Effector memory CD8-positive, alpha-beta T cell (primary cell): ENCODE data around the gene FAM76A.
"Not testable (repeated sequence)": the region's sequence is repeated elsewhere in the genome, so short reads cannot be mapped to it uniquely, and the experiment has no call there.

Source experiments
- ATAC-seq: fragments of 150-1000 bp; cut with Tn5 transposase; replicated peaks from 2 replicates; pipeline ENCODE4 v1.10.0; 2021; ENCODE audit warnings: mild to moderate bottlenecking, moderate library complexity
- DNase-seq, 3 experiments: peaks; one replicate each; pipeline ENCODE4 v3.0.0; 2021
- H3K27ac Mint-ChIP-seq, 2 donors: one replicate each; pipeline ENCODE4 v1.8.0; 2022; ENCODE audit warnings: mild to moderate bottlenecking in 2 of 2, mixed read lengths in 2 of 2, moderate library complexity in 2 of 2
- H3K27me3 Mint-ChIP-seq, 2 donors: one replicate each; pipeline ENCODE4 v1.8.0; 2022; ENCODE audit warnings: mixed read lengths in 2 of 2
- H3K36me3 Mint-ChIP-seq: one replicate; pipeline ENCODE4 v1.8.0; 2022; ENCODE audit warnings: mild to moderate bottlenecking, moderate library complexity, mixed read lengths; ENCODE audit not compliant: insufficient read depth
- H3K4me1 Mint-ChIP-seq, 2 donors: one replicate each; pipeline ENCODE4 v1.8.0; 2022; ENCODE audit warnings: low read depth in 2 of 2, mixed read lengths in 2 of 2
- H3K4me3 Mint-ChIP-seq, 2 donors: one replicate each; pipeline ENCODE4 v1.8.0; 2022; ENCODE audit warnings: mild to moderate bottlenecking in 2 of 2, mixed read lengths in 2 of 2, moderate library complexity in 2 of 2
- H3K9me3 Mint-ChIP-seq, 2 donors: one replicate each; pipeline ENCODE4 v1.8.0; 2022; ENCODE audit warnings: mixed read lengths in 2 of 2

Gene FAM76A

GRCh38 chr1:27774654-27775053 is 48.9 kb downstream of the FAM76A start:
- Mint-ChIP-seq H3K4me1 (peaks cover 13 to 30% of the 10 kb centered on the region in 2 donors), H3K27me3 (no peaks in the 10 kb centered on the region), H3K4me3 (no peak overlapping the region), H3K9me3 (no peaks in the 10 kb centered on the region), H3K27ac (no peak overlapping the region), H3K36me3 (peaks cover 12% of the 10 kb centered on the region)
- DNase-seq = no peak
- ATAC-seq = no peak

DNA sequence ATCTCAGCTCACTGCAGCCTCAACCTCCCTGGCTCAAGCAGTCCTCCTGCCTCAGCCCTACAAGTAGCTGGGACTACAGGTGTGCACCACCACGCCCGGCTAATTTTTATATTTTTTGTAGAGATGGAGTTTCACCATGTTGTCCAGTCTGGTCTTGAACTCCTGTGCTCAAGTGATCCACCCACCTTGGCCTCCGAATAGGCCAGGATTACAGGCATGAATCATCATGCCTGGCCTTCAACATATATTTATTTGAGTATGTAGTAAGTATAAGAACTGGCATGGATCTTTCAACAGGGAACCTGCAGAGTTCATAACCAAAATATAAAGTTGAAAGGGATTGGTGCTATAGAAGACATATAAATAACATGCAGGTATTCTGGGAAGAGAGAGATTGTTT is 49.6 kb downstream of the FAM76A start:
- DNase-seq, ATAC-seq, H3K27me3 Mint-ChIP-seq, H3K4me3 Mint-ChIP-seq, H3K9me3 Mint-ChIP-seq: not testable (repeated sequence)
- peak overlapping the region in 1 of 2 donors; percentile 61 for H3K27ac Mint-ChIP-seq
- H3K36me3 Mint-ChIP-seq = peaks cover 15% of the 10 kb centered on the region
- peaks cover 13 to 32% of the 10 kb centered on the region in 2 donors for H3K4me1 Mint-ChIP-seq

DNA sequence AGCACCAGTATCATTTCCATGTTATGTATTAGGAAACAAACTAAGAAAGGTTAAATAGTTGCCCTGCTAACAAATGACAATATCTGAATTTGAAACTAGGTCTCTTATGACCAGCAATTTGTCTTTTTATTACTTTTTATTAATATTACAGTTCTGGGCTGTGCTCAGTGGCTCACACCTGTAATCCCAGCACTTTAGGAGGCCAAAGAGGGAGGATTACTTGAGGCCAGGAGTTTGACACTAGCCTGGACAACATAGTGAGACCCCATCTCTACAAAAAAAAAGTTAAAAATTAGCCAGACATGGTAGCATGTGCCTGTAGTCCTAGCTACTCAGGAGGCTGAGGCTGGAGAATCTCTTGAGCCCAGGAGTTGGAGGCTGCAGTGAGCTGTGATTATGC is 50.5 kb downstream of the FAM76A start:
- ATAC-seq, DNase-seq, H3K27me3 Mint-ChIP-seq, H3K4me3 Mint-ChIP-seq, H3K9me3 Mint-ChIP-seq: not testable (repeated sequence)
- H3K36me3 Mint-ChIP-seq = peaks cover 15% of the 10 kb centered on the region
- peaks cover 13 to 33% of the 10 kb centered on the region in 2 donors for H3K4me1 Mint-ChIP-seq
- peak overlapping the region in 1 of 2 donors; percentile 61 for H3K27ac Mint-ChIP-seq

DNA sequence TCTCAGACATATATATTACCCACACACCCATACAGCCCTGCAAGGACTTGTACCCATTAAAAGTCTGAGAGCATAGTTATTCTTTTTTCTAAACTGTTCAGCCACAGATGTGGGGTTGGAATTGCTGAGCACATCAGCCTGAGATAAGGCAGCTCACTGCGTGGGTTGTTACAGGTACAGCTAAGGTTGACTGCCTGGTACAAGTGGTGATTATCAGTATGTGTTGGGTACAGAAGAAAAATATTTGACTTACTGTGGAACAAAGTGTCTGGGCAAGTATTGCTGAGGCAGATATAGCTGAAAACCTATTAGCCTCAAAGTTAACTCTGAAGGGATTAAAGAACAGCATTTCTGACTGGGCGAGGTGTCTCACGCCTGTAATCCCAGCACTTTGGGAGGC is 52.3 kb downstream of the FAM76A start:
- no peaks in the 10 kb centered on the region for H3K9me3 Mint-ChIP-seq
- H3K4me3 Mint-ChIP-seq = no peak overlapping the region
- peaks cover 15% of the 10 kb centered on the region for H3K36me3 Mint-ChIP-seq
- ATAC-seq (no peak), DNase-seq (no peak)
- H3K27me3 Mint-ChIP-seq = no peaks in the 10 kb centered on the region
- peaks cover 11 to 32% of the 10 kb centered on the region in 2 donors for H3K4me1 Mint-ChIP-seq
- H3K27ac Mint-ChIP-seq = no peak overlapping the region

- no peak overlapping the region for H3K4me3 Mint-ChIP-seq
- peaks cover 7% of the 10 kb centered on the region for H3K36me3 Mint-ChIP-seq
- H3K4me1 Mint-ChIP-seq = peaks cover 6 to 26% of the 10 kb centered on the region in 2 donors
- ATAC-seq = no peak
- DNase-seq = no peak
- H3K27me3 Mint-ChIP-seq = no peaks in the 10 kb centered on the region
- no peaks in the 10 kb centered on the region for H3K9me3 Mint-ChIP-seq
- peak overlapping the region; percentile 18 to 57 for H3K27ac Mint-ChIP-seq
These were observed 53.4 kb downstream of the FAM76A start for GRCh38 chr1:27779122-27779521.

DNA sequence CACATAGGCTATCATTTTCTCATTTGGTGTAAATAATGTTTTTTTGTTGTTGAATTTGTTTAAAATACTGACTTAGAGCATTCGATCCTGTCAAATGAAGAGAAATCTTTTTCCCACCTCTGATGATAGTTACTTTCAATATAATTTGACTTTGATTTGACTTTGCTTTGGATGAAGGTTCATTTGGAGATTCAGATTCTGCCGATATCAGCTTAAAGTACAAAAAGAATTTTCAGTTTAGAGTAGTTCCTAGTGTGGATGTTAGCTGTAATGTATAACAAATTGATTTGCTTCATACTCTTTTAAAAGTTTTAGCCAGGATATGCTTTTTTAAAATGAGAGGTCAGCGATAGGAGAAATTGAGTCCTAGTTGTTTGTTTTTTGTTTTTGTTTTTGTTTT is 57.2 kb downstream of the FAM76A start:
- DNase-seq = no peak
- Mint-ChIP-seq H3K4me1 (peaks cover 6 to 28% of the 10 kb centered on the region in 2 donors), H3K27ac (no peak overlapping the region), H3K27me3 (no peaks in the 10 kb centered on the region), H3K9me3 (no peaks in the 10 kb centered on the region), H3K4me3 (no peak overlapping the region), H3K36me3 (peaks cover 7% of the 10 kb centered on the region)
- ATAC-seq = no peak

DNA sequence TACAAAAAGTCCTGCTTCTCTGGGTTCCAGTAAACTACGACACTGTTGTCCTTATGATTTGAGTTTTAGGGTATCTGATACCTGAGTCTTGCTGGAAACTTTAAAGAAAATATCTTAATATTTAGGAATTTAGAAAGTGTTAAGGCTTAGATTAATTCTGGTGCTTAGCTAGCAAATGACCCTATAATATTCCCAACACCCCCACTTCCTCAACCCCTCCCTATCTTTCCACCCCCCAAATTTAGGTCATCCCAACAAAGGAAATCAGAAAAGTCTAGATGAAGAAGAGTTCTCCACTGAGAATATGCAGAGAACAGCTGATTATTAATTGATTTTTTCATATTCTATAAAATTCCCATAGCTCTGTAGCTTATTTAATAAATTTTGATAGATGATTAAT is 58.9 kb downstream of the FAM76A start:
- Mint-ChIP-seq H3K4me1 (peaks cover 7 to 25% of the 10 kb centered on the region in 2 donors), H3K27ac (peak overlapping the region; percentile 27 to 58), H3K27me3 (no peaks in the 10 kb centered on the region), H3K36me3 (peaks cover 11% of the 10 kb centered on the region), H3K4me3 (no peak overlapping the region), H3K9me3 (no peaks in the 10 kb centered on the region)
- ATAC-seq (no peak), DNase-seq (no peak)

- Mint-ChIP-seq H3K4me3 (no peak overlapping the region), H3K9me3 (no peaks in the 10 kb centered on the region), H3K27me3 (no peaks in the 10 kb centered on the region), H3K27ac (peak overlapping the region; percentile 27 to 58), H3K36me3 (peaks cover 15% of the 10 kb centered on the region), H3K4me1 (peaks cover 7 to 24% of the 10 kb centered on the region in 2 donors)
- ATAC-seq (no peak), DNase-seq (no peak)
These were observed 60.2 kb downstream of the FAM76A start for GRCh38 chr1:27785781-27786455.

DNA sequence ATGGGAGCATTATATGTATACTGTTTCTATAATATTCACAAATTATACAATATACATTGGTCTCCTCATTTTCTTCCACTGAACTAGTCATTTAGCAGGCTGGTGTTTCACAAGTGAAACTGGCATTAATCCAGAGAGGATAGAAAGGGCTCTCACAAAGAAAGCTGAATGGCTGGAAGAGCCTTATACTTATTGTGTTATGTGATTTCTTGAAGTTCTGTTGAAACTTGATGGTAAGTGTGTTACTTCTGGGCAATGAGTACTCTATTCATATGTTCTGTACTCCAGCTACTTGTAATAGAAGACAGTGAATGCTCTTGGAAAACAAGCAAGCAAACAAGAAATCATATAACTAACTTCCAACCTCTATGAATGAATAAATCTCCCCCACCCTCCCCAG is 62.1 kb downstream of the FAM76A start:
- Mint-ChIP-seq H3K9me3 (no peaks in the 10 kb centered on the region), H3K4me3 (no peak overlapping the region), H3K4me1 (peaks cover 7 to 17% of the 10 kb centered on the region in 2 donors), H3K27ac (no peak overlapping the region), H3K36me3 (peaks cover 19% of the 10 kb centered on the region), H3K27me3 (no peaks in the 10 kb centered on the region)
- no peak for ATAC-seq
- no peak for DNase-seq

DNA sequence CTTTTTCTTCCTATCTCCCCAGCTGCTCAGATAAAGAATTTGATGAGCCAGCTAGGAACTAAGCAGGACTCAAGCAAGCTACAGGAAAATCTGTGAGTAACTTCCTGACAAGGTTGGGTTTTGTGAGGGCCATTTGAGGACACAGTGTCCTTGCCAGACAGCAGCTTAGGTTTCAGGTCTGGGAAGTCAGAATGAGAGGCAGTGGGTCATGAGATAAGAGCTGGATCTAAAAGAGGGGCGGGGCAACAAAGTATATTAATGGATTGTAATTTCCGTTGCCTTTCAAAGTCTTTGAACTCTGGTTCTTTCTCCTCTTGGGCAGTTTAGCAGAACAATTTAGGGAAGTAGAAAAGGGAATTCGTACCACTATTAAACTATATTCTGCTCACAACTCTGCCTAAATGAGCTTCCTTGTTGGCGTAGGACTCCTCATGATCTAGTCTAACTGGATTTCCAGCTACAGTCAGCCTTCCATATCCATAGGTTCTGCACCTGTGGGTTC is 63.8 kb downstream of the FAM76A start:
- Mint-ChIP-seq H3K4me3 (no peak overlapping the region), H3K27ac (no peak overlapping the region), H3K27me3 (no peaks in the 10 kb centered on the region), H3K9me3 (no peaks in the 10 kb centered on the region), H3K4me1 (peaks cover 7 to 17% of the 10 kb centered on the region in 2 donors), H3K36me3 (peaks cover 28% of the 10 kb centered on the region)
- DNase-seq = no peak
- ATAC-seq = no peak

GRCh38 chr1:27790270-27790669 is 64.5 kb downstream of the FAM76A start:
- ATAC-seq, H3K27me3 Mint-ChIP-seq, H3K4me3 Mint-ChIP-seq, H3K9me3 Mint-ChIP-seq, H3K27ac Mint-ChIP-seq, DNase-seq: not testable (repeated sequence)
- Mint-ChIP-seq H3K36me3 (peaks cover 35% of the 10 kb centered on the region), H3K4me1 (peaks cover 6 to 12% of the 10 kb centered on the region in 2 donors)

DNA sequence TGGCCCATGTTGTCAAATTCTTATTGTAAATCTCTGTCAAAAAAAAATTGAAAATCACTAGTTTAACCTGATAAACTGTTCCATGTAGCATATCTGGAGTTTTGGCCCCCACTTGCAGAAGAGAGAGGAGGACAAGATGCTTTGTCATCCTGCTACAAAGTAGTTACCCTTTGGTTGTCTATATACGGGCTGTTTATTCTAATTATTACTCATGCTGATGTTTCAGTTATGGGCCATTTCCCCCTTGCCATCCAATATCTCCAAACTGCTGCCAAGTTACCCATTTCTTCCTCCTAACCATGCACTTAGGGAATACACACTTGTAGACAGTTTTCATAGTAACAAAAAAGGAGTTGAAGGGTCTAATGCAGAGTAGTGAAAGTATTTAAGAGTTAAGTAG is 69.8 kb downstream of the FAM76A start:
- Mint-ChIP-seq H3K36me3 (peaks cover 51% of the 10 kb centered on the region), H3K4me1 (peaks cover 3 to 4% of the 10 kb centered on the region in 2 donors), H3K9me3 (no peaks in the 10 kb centered on the region), H3K27ac (no peak overlapping the region), H3K27me3 (no peaks in the 10 kb centered on the region), H3K4me3 (no peak overlapping the region)
- DNase-seq = no peak
- ATAC-seq = no peak

GRCh38 chr1:27804791-27805190 is 79.0 kb downstream of the FAM76A start:
- no peak for DNase-seq
- ATAC-seq = no peak
- H3K4me3 Mint-ChIP-seq = no peak overlapping the region
- H3K9me3 Mint-ChIP-seq = no peaks in the 10 kb centered on the region
- peaks cover 54% of the 10 kb centered on the region for H3K36me3 Mint-ChIP-seq
- peaks cover 2 to 3% of the 10 kb centered on the region in 2 donors for H3K4me1 Mint-ChIP-seq
- no peaks in the 10 kb centered on the region for H3K27me3 Mint-ChIP-seq
- peak overlapping the region in 1 of 2 donors; percentile 26 for H3K27ac Mint-ChIP-seq

- Mint-ChIP-seq H3K27me3 (no peaks in the 10 kb centered on the region), H3K9me3 (no peaks in the 10 kb centered on the region), H3K4me1 (peaks cover 0 to 2% of the 10 kb centered on the region in 2 donors), H3K27ac (no peak overlapping the region), H3K36me3 (peaks cover 49% of the 10 kb centered on the region), H3K4me3 (no peak overlapping the region)
- DNase-seq = no peak
- ATAC-seq = no peak
These were observed 81.0 kb downstream of the FAM76A start for GRCh38 chr1:27806758-27807157.
